ENCODE data around the gene SH3BGRL2.
"Not testable (repeated sequence)": the region's sequence is repeated elsewhere in the genome, so short reads cannot be mapped to it uniquely, and the experiment has no call there.

The SH3BGRL2 gene

GRCh38 chr6:79704200-79704599, 73.1 kb downstream of the SH3BGRL2 start:
- DNase-seq: no peak

- DNase-seq: peak; percentile 39
These were observed 74.4 kb downstream of the SH3BGRL2 start for GRCh38 chr6:79705456-79705995.

- DNase-seq: no peak
These were observed 75.4 kb downstream of the SH3BGRL2 start for GRCh38 chr6:79706527-79706926.

- DNase-seq: no peak
These were observed 76.5 kb downstream of the SH3BGRL2 start for GRCh38 chr6:79707621-79708020.

- no peak for DNase-seq
These were observed 77.1 kb downstream of the SH3BGRL2 start for GRCh38 chr6:79708095-79708791.

GRCh38 chr6:79710127-79710526, 79.0 kb downstream of the SH3BGRL2 start:
- DNase-seq: peak; percentile 61

GRCh38 chr6:79711167-79711566, 80.0 kb downstream of the SH3BGRL2 start:
- DNase-seq: no peak

GRCh38 chr6:79712144-79712543, 81.0 kb downstream of the SH3BGRL2 start:
- DNase-seq: no peak

GRCh38 chr6:79712616-79713135, 81.5 kb downstream of the SH3BGRL2 start:
- DNase-seq: no peak

GRCh38 chr6:79713701-79714322, 82.7 kb downstream of the SH3BGRL2 start:
- DNase-seq: peak; percentile 24

- DNase-seq: peak; percentile 67
These were observed 86.9 kb downstream of the SH3BGRL2 start for GRCh38 chr6:79717989-79718388.

GRCh38 chr6:79718509-79719247, 87.5 kb downstream of the SH3BGRL2 start:
- DNase-seq: no peak

GRCh38 chr6:79719248-79719960, 88.3 kb downstream of the SH3BGRL2 start:
- DNase-seq: no peak

- DNase-seq: no peak
These were observed 93.7 kb downstream of the SH3BGRL2 start for GRCh38 chr6:79724816-79725215.

GRCh38 chr6:79731471-79731870, 100.3 kb downstream of the SH3BGRL2 start:
- DNase-seq: no peak

- no peak for DNase-seq
These were observed 102.3 kb downstream of the SH3BGRL2 start for GRCh38 chr6:79733388-79733787.

- no peak for DNase-seq
These were observed 103.2 kb downstream of the SH3BGRL2 start for GRCh38 chr6:79734374-79734773.

- DNase-seq: no peak
These were observed 104.1 kb downstream of the SH3BGRL2 start for GRCh38 chr6:79735183-79735582.

GRCh38 chr6:79737172-79737571, 106.0 kb downstream of the SH3BGRL2 start:
- DNase-seq: no peak

- no peak for DNase-seq
These were observed 110.9 kb downstream of the SH3BGRL2 start for GRCh38 chr6:79742030-79742429.

- not testable (repeated sequence) for DNase-seq
These were observed 114.2 kb downstream of the SH3BGRL2 start for GRCh38 chr6:79745282-79745681.

- not testable (repeated sequence) for DNase-seq
These were observed 115.2 kb downstream of the SH3BGRL2 start for GRCh38 chr6:79746325-79746724.

- DNase-seq: no peak
These were observed 119.7 kb downstream of the SH3BGRL2 start for GRCh38 chr6:79750806-79751205.

Measured in NCI-H2029 (cell line).